Gastrocnemius medialis (tissue), 4 donors: ENCODE measurements around the gene METTL13. TPM values are rescaled to one million over a fixed set of nuclear protein-coding genes. Genes with fewer than 3 reads are reported as not detected.
"Not testable (repeated sequence)": the region's sequence is repeated elsewhere in the genome, so short reads cannot be mapped to it uniquely, and the experiment has no call there.

ENCODE experiments used
- ATAC-seq, 2 donors: fragments of 150-250 bp; one replicate each; pipeline ENCODE4 v1.9.1; 2016
- DNase-seq, 2 donors: peaks; one replicate each; pipeline ENCODE4 v3.0.0-alpha.2; 2019
- H3K27ac ChIP-seq, 4 donors: fragments of 200-600 bp; sonication (generic); 1 replicate in 1 of 4; 2 replicates in 3 of 4; pipeline ENCODE4 v1.5.1; 2016 to 2018; ENCODE audit warnings: mild to moderate bottlenecking in 2 of 4, moderate library complexity in 1 of 4
- H3K27me3 ChIP-seq, 3 donors: fragments of 200-600 bp; sonication (generic) in 2 of 3; 1 replicate in 1 of 3; 2 replicates in 2 of 3; pipeline versions ENCODE4 v1.5.1 to v1.6.0; 2016 to 2019; ENCODE audit warnings: mild to moderate bottlenecking in 1 of 3, moderate library complexity in 1 of 3
- H3K36me3 ChIP-seq, 2 donors: fragments of 200-600 bp; sonication (generic) in 1 of 2; one replicate each; pipeline ENCODE4 v1.5.1; 2017 to 2018
- H3K4me1 ChIP-seq, 2 donors: fragments of 200-600 bp; sonication (generic) in 1 of 2; one replicate each; pipeline ENCODE4 v1.5.1; 2016 to 2017; ENCODE audit warnings: mild to moderate bottlenecking in 2 of 2
- H3K4me3 ChIP-seq, 4 donors: fragments of 200-600 bp; sonication (generic) in 3 of 4; 1 replicate in 1 of 4; 2 replicates in 3 of 4; pipeline ENCODE4 v1.5.1; 2016 to 2019; ENCODE audit warnings: mild to moderate bottlenecking in 2 of 4
- H3K9me3 ChIP-seq, 3 donors: fragments of 200-600 bp; sonication (generic) in 2 of 3; 1 replicate in 1 of 3; 2 replicates in 2 of 3; pipeline ENCODE4 v1.5.1; 2016 to 2019
- CTCF ChIP-seq, 5 experiments: fragments of 450-650 bp in 3 of 5; fragments of 200-600 bp in 2 of 5; sonication (generic) in 2 of 5; IDR thresholded peaks in 4 of 5; conservative IDR thresholded peaks in 1 of 5; 1 replicate in 4 of 5; 2 replicates in 1 of 5; pipeline ENCODE4 v1.5.1; 2016 to 2019; ENCODE audit warnings: antibody characterized with exemption in 5 of 5, mild to moderate bottlenecking in 3 of 5, moderate library complexity in 3 of 5
- POLR2A ChIP-seq, 2 donors: fragments of 450-650 bp; IDR thresholded peaks; one replicate each; pipeline ENCODE4 v1.6.1; 2017; ENCODE audit warnings: antibody characterized with exemption in 2 of 2, mild to moderate bottlenecking in 2 of 2, moderate library complexity in 2 of 2
- in situ Hi-C, 4 donors: fragments of 200-750 bp; cut with MboI; loops; one replicate each; pipeline versions ENCODE4 v1.15.0 to v1.8.0; 2017; ENCODE audit warnings: low sequenced_read_pairs in 4 of 4
- intact Hi-C: fragments of 100-400 bp; cut with DNase I; formaldehyde crosslinking; loops from one replicate; pipeline ENCODE4 v1.15.1; 2023; ENCODE audit warnings: low total_unique reads
- total RNA-seq, 4 donors: library from RNA; depleted of rRNA; stranded (reverse); fragments of >200 nt; gene quantifications; one replicate each; pipeline versions ENCODE4 v1.1.0 to v1.2.3, GENCODE V29; 2016

Gene METTL13
- total RNA-seq, 4 donors from 2014 or later, result 18.6 to 32.8 (median 23.5) TPM

GRCh38 chr1:171798311-171798710 lies 16.9 kb downstream of the METTL13 start:
- H3K27ac ChIP-seq, result no peak overlapping the region
- no peak for TF ChIP-seq CTCF (IDR thresholded peaks at IDR 0.05 in 4 of 5, conservative IDR thresholded peaks at IDR 0.05 in 1 of 5)
- no peak for TF ChIP-seq POLR2A (IDR thresholded peaks at IDR 0.05)
- peaks cover 0 to 37% of the 10 kb centered on the region in 2 donors for H3K36me3 ChIP-seq
- intact Hi-C loops, result no loop called here
- in situ Hi-C loops, result loop anchor here in 3 of 4 donors (25.0 kb wide), 2 partner anchors 639 to 739 kb away; partner anchors contain the start of genes SUCO (in 2 of the 3) and PIGC (in 1 of the 3)
- ATAC-seq (no peak), DNase-seq (no peak)
- H3K27me3 ChIP-seq, result no peaks in the 10 kb centered on the region
- peaks cover 0 to 3% of the 10 kb centered on the region in 2 donors for H3K4me1 ChIP-seq
- H3K9me3 ChIP-seq, result no peaks in the 10 kb centered on the region
- no peak overlapping the region for H3K4me3 ChIP-seq

GRCh38 chr1:171798765-171799164 lies 17.3 kb downstream of the METTL13 start:
- in situ Hi-C loops, result loop anchor here in 3 of 4 donors (25.0 kb wide), 2 partner anchors 639 to 739 kb away; partner anchors contain the start of genes SUCO (in 2 of the 3) and PIGC (in 1 of the 3)
- intact Hi-C loops, result no loop called here
- no peak for DNase-seq

GRCh38 chr1:171799166-171799565 lies 17.7 kb downstream of the METTL13 start:
- no peak overlapping the region for H3K4me3 ChIP-seq
- TF ChIP-seq POLR2A (IDR thresholded peaks at IDR 0.05) (no peak), CTCF (IDR thresholded peaks at IDR 0.05 in 4 of 5, conservative IDR thresholded peaks at IDR 0.05 in 1 of 5) (no peak)
- in situ Hi-C loops (loop anchor here in 3 of 4 donors (25.0 kb wide), 2 partner anchors 638 to 738 kb away; partner anchors contain the start of genes SUCO (in 2 of the 3) and PIGC (in 1 of the 3)), intact Hi-C loops (no loop called here)
- H3K4me1 ChIP-seq, result peaks cover 0 to 3% of the 10 kb centered on the region in 2 donors
- H3K36me3 ChIP-seq, result peaks cover 0 to 29% of the 10 kb centered on the region in 2 donors
- H3K27me3 ChIP-seq, result no peaks in the 10 kb centered on the region
- DNase-seq, result no peak
- no peak for ATAC-seq
- no peak overlapping the region for H3K27ac ChIP-seq
- no peaks in the 10 kb centered on the region for H3K9me3 ChIP-seq

More at GRCh38 chr1:171798765-171799164, 17.3 kb downstream of the METTL13 start:
- Histone ChIP-seq H3K27ac (no peak overlapping the region), H3K4me3 (no peak overlapping the region), H3K9me3 (no peaks in the 10 kb centered on the region), H3K27me3 (no peaks in the 10 kb centered on the region), H3K4me1 (peaks cover 0 to 3% of the 10 kb centered on the region in 2 donors), H3K36me3 (peaks cover 0 to 33% of the 10 kb centered on the region in 2 donors)
- TF ChIP-seq POLR2A (IDR thresholded peaks at IDR 0.05), result no peak
- TF ChIP-seq CTCF (IDR thresholded peaks at IDR 0.05 in 4 of 5, conservative IDR thresholded peaks at IDR 0.05 in 1 of 5), result no peak
- ATAC-seq, result no peak

GRCh38 chr1:171799698-171800097 lies 18.2 kb downstream of the METTL13 start:
- in situ Hi-C loops, result loop anchor here (5.0 to 25.0 kb wide), 3 partner anchors 188 to 738 kb away; partner anchors contain the start of genes PIGC (in 2 of the 4) and SUCO (in 2 of the 4)
- intact Hi-C loops, H3K27me3 ChIP-seq, H3K4me1 ChIP-seq, H3K4me3 ChIP-seq, H3K27ac ChIP-seq, DNase-seq, ATAC-seq, H3K9me3 ChIP-seq: not testable (repeated sequence)
- peaks cover 0 to 24% of the 10 kb centered on the region in 2 donors for H3K36me3 ChIP-seq

- Histone ChIP-seq H3K4me3 (no peak overlapping the region), H3K36me3 (peaks cover 0 to 18% of the 10 kb centered on the region in 2 donors), H3K27me3 (no peaks in the 10 kb centered on the region), H3K27ac (no peak overlapping the region), H3K4me1 (peaks cover 0 to 3% of the 10 kb centered on the region in 2 donors), H3K9me3 (no peaks in the 10 kb centered on the region)
- no peak for TF ChIP-seq POLR2A (IDR thresholded peaks at IDR 0.05)
- TF ChIP-seq CTCF (IDR thresholded peaks at IDR 0.05 in 4 of 5, conservative IDR thresholded peaks at IDR 0.05 in 1 of 5), result no peak
- in situ Hi-C loops (loop anchor here in 2 of 4 donors (5.0 to 25.0 kb wide), 2 partner anchors 187 to 637 kb away; partner anchors contain the start of gene PIGC (in 1 of the 2)), intact Hi-C loops (no loop called here)
- DNase-seq (no peak), ATAC-seq (no peak)
Measured at GRCh38 chr1:171800342-171800741, 18.9 kb downstream of the METTL13 start.
